Neutrophil (primary cell): ENCODE results near the gene TAPBPL.

Experiments used
- H3K27ac ChIP-seq: fragments of 200-600 bp; sonication (generic); 2 replicates; pipeline ENCODE4 v1.5.1; 2016; ENCODE audit warnings: mild to moderate bottlenecking, moderate library complexity
- H3K27me3 ChIP-seq: fragments of 200-600 bp; sonication (generic); 2 replicates; pipeline ENCODE4 v1.6.0; 2016; ENCODE audit warnings: mild to moderate bottlenecking
- H3K36me3 ChIP-seq: fragments of 200-600 bp; sonication (generic); 2 replicates; pipeline ENCODE4 v1.5.1; 2017
- H3K4me1 ChIP-seq, 2 experiments: fragments of 200-600 bp in 1 of 2; sonication (generic) in 1 of 2; 1 replicate in 1 of 2; 2 replicates in 1 of 2; pipeline versions ENCODE4 v1.5.1 to v1.6.1; 2013 to 2016; ENCODE audit warnings: low read depth in 1 of 2, low read length in 1 of 2, mild to moderate bottlenecking in 1 of 2, moderate library complexity in 1 of 2; ENCODE audit not compliant: control insufficient read depth in 1 of 2, insufficient read depth in 1 of 2
- H3K4me3 ChIP-seq, 2 experiments: fragments of 200-600 bp in 1 of 2; sonication (generic) in 1 of 2; 1 replicate in 1 of 2; 2 replicates in 1 of 2; pipeline ENCODE4 v1.5.1; 2013 to 2016; ENCODE audit warnings: low read depth in 1 of 2, low read length in 1 of 2, mild to moderate bottlenecking in 1 of 2, moderate library complexity in 1 of 2
- H3K9me3 ChIP-seq: fragments of 200-600 bp; sonication (generic); 2 replicates; pipeline ENCODE4 v1.5.1; 2016
- TF ChIP-seq, protein P1 (sequence below): fragments of 200-600 bp; sonication (generic); IDR thresholded peaks from 2 replicates; pipeline ENCODE4 v1.5.1; 2016; ENCODE audit warnings: antibody characterized with exemption

The TAPBPL gene

GRCh38 chr12:6468283-6468575 lies 16.4 kb downstream of the TAPBPL start:
- H3K36me3 ChIP-seq = peaks cover 36% of the 10 kb centered on the region
- H3K4me3 ChIP-seq = no peak overlapping the region
- H3K27ac ChIP-seq = peak overlapping the region; percentile 98
- H3K27me3 ChIP-seq = no peaks in the 10 kb centered on the region
- H3K9me3 ChIP-seq = no peaks in the 10 kb centered on the region
- TF ChIP-seq, protein P1, sequence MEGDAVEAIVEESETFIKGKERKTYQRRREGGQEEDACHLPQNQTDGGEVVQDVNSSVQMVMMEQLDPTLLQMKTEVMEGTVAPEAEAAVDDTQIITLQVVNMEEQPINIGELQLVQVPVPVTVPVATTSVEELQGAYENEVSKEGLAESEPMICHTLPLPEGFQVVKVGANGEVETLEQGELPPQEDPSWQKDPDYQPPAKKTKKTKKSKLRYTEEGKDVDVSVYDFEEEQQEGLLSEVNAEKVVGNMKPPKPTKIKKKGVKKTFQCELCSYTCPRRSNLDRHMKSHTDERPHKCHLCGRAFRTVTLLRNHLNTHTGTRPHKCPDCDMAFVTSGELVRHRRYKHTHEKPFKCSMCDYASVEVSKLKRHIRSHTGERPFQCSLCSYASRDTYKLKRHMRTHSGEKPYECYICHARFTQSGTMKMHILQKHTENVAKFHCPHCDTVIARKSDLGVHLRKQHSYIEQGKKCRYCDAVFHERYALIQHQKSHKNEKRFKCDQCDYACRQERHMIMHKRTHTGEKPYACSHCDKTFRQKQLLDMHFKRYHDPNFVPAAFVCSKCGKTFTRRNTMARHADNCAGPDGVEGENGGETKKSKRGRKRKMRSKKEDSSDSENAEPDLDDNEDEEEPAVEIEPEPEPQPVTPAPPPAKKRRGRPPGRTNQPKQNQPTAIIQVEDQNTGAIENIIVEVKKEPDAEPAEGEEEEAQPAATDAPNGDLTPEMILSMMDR = no peak
- peaks cover 72 to 78% of the 10 kb centered on the region in 2 experiments for H3K4me1 ChIP-seq

- H3K4me1 ChIP-seq = peaks cover 63 to 69% of the 10 kb centered on the region in 2 experiments
- peaks cover 27% of the 10 kb centered on the region for H3K36me3 ChIP-seq
- H3K27ac ChIP-seq = peak overlapping the region; percentile 98
- H3K27me3 ChIP-seq = no peaks in the 10 kb centered on the region
- peak overlapping the region; percentile 91 to 95 for H3K4me3 ChIP-seq
- no peaks in the 10 kb centered on the region for H3K9me3 ChIP-seq
- TF ChIP-seq, protein P1 = no peak
Measured at GRCh38 chr12:6469092-6469491, 17.2 kb downstream of the TAPBPL start.

DNA sequence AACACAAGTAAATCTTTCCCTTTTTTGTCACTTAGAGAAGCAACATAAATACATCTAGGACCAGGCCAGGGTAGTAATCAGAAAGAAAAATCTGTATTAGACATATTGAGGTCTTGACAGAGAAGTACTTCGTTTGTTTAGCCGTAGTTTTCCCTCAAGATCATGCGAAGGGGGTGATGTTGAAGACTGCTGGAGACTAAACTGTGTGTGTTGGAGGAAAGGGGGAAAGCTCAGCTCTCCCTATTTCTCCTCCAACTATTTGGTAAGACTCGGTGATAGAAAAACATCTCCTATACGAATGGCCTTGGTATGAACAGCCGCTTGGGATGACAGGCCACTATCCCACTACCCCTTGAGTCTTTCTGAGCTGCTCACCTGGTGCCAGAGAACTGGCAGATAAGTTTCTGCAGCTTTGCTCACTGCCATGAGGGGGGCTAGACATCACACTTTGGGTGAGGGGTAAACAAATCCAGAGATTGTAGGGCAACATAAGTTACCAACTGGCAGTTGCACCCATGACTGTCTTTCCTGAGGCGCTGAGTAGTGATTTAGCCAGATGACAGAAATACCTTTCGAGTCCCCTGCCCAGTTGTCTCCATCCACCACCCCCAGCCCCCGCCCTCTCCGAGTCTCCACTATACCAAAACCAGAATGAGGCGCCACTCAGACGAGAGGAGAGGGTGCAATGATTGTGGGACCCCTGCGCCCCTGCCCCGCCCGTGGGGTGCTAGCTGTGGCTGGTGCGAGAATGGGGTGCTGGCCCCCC lies 17.9 kb downstream of the TAPBPL start:
- Histone ChIP-seq H3K27me3 (no peaks in the 10 kb centered on the region), H3K36me3 (peaks cover 20% of the 10 kb centered on the region), H3K4me3 (peak overlapping the region; percentile 91 to 95), H3K9me3 (no peaks in the 10 kb centered on the region), H3K27ac (peak overlapping the region; percentile 98), H3K4me1 (peaks cover 57 to 64% of the 10 kb centered on the region in 2 experiments)
- TF ChIP-seq, protein P1 = no peak

DNA sequence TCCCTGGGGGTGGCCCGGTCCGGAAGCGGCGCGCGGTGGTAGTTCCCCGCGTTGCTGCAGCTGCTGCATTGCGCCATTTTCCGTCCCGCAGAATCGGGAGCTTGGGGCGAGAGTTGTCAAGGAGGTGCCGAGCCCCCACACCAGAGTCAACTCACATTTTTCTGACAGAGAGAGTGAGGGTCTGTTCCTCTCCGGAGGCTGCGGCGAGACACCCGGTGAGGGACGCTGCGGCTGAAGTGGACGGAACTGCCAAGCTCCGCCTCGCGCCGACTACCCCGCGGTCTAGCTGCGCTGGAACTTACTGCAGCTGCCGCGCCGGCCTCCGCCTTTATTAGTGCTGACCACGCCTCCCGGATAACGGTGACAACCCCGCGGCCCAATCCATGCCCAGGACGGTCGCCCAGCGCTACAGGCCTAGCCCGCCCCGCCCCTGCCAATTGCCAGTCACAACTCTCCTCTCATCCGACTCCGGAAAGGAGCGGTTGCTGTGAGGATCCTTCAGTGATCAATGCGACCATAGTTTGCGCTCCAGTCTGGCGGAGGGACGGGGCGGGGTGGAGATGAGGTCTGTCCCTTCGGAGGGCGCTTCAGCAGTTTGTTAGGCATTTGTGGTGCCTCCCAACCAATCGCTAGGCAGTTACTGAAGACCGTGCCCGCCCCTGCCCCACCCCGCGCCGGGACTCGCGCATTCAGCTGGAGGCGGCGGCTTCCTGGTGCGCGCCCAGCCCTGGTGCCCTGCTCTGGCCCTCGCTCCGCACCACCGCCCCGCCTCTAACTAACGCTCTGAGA lies 18.7 kb downstream of the TAPBPL start, which contains the start of gene VAMP1:
Gene VAMP1, minus strand, starts transcription at position 303 of the 789 bp plus-strand sequence. Its CDS starts 146 bp downstream, at position 157.
- peak within 1 kb of the TSS; percentile 98 for H3K27ac ChIP-seq
- peaks cover 52 to 61% of the 10 kb centered on the region in 2 experiments for H3K4me1 ChIP-seq
- peaks cover 15% of the 10 kb centered on the region for H3K36me3 ChIP-seq
- H3K9me3 ChIP-seq = no peaks in the 10 kb centered on the region
- no peaks in the 10 kb centered on the region for H3K27me3 ChIP-seq
- TF ChIP-seq, protein P1 = peak; percentile 61
- peak within 1 kb of the TSS; percentile 91 to 95 for H3K4me3 ChIP-seq

DNA sequence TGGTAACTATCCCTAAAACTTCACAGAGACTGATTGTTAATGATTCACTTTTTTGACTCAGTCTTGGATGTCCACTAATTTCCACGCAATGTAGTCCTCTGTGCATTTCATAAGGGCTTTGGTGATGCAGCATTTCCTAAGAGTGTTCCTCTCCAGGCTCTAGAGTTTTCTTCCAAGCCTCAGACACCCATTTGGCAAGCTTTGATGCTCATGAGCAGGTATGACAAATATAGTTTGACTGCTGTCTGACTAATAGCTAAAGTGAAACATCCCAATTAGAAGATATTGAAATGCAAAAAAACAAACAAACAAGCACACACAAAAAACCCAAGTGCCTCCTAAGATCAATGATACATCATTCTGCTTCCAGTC lies 20.1 kb downstream of the TAPBPL start:
- H3K36me3 ChIP-seq = peaks cover 6% of the 10 kb centered on the region
- no peak overlapping the region for H3K4me3 ChIP-seq
- no peaks in the 10 kb centered on the region for H3K27me3 ChIP-seq
- TF ChIP-seq, protein P1 = no peak
- H3K4me1 ChIP-seq = peaks cover 40 to 48% of the 10 kb centered on the region in 2 experiments
- no peak overlapping the region for H3K27ac ChIP-seq
- no peaks in the 10 kb centered on the region for H3K9me3 ChIP-seq
